GM21515 (cell line): Measurements from ENCODE around the gene MEX3D.

ENCODE experiments used
- ATAC-seq: cut with Tn5 transposase; IDR thresholded peaks from one replicate; pipeline ENCODE4 v1.9.1; 2021; ENCODE audit not compliant: unreplicated experiment

MEX3D gene

GRCh38 chr19:1574354-1575136, 6.4 kb upstream of the MEX3D start:
- ATAC-seq = no peak

- no peak for ATAC-seq
These were observed 4.7 kb upstream of the MEX3D start for GRCh38 chr19:1572795-1573194.

- ATAC-seq = no peak
These were observed 3.2 kb upstream of the MEX3D start for GRCh38 chr19:1571358-1571757.

GRCh38 chr19:1570836-1571235, 2.7 kb upstream of the MEX3D start:
- ATAC-seq = no peak

- ATAC-seq = no peak
These were observed 1.9 kb upstream of the MEX3D start for GRCh38 chr19:1569997-1570396.

- ATAC-seq = no peak
These were observed 287 bp downstream of the MEX3D start for GRCh38 chr19:1567848-1568227.

GRCh38 chr19:1567116-1567847, 843 bp downstream of the MEX3D start:
- ATAC-seq = no peak

GRCh38 chr19:1566392-1567115, 1.6 kb downstream of the MEX3D start:
- ATAC-seq = no peak

GRCh38 chr19:1563251-1563650, 4.9 kb downstream of the MEX3D start:
- ATAC-seq = no peak

- no peak for ATAC-seq
These were observed 6.8 kb downstream of the MEX3D start for GRCh38 chr19:1561236-1561842.

- no peak for ATAC-seq
These were observed 7.7 kb downstream of the MEX3D start for GRCh38 chr19:1560286-1560882.

GRCh38 chr19:1558552-1558951, 9.6 kb downstream of the MEX3D start:
- ATAC-seq = no peak

GRCh38 chr19:1556390-1557070, 11.6 kb downstream of the MEX3D start:
- no peak for ATAC-seq

GRCh38 chr19:1555487-1556389, 12.4 kb downstream of the MEX3D start:
- ATAC-seq = no peak

GRCh38 chr19:1554968-1555367, 13.2 kb downstream of the MEX3D start:
- no peak for ATAC-seq

- no peak for ATAC-seq
These were observed 14.7 kb downstream of the MEX3D start for GRCh38 chr19:1553415-1553814.

GRCh38 chr19:1551068-1552040, 16.8 kb downstream of the MEX3D start:
- ATAC-seq = no peak

GRCh38 chr19:1549332-1549945, 18.7 kb downstream of the MEX3D start:
- no peak for ATAC-seq
